ENCODE measurements around the gene ZNHIT1. TPM values are rescaled to one million over a fixed set of nuclear protein-coding genes. Genes with fewer than 3 reads are reported as not detected.
"Not testable (repeated sequence)": the region's sequence is repeated elsewhere in the genome, so short reads cannot be mapped to it uniquely, and the experiment has no call there.

Gene ZNHIT1
- total RNA-seq, 1 donor = 75.6 TPM

DNA sequence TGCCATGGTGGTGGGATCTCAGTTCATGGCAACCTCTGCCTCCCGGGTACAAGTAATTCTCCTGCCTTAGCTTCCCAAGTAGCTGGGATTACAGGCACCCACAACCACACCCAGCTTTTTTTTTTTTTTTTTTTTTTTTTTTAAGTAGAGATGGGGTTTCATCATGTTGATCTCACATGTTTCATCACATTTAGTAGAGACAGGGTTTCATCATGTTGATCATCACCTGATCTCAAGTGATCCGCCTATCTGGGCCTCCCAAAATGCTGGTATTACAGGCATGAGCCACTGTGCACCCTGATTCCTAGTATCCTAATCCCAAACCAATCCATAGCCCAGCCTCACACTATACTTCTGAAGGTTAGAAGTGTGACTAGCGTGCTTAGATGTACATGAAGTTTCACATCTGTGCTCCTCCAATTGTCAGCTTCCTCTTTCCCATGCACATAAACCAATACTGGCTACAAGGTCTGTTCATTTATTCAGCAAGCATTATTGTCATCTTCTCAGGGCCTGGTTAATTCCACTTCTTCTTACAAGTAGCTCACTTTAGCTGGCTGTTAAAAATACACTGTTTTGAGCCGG lies 31.0 kb upstream of the ZNHIT1 start:
- DNase-seq (ENCODE audit: low read depth) = no peak
- H3K4me3 ChIP-seq (ENCODE audit: low read depth, low read length) = no peak overlapping the region
- TF ChIP-seq, protein P1, sequence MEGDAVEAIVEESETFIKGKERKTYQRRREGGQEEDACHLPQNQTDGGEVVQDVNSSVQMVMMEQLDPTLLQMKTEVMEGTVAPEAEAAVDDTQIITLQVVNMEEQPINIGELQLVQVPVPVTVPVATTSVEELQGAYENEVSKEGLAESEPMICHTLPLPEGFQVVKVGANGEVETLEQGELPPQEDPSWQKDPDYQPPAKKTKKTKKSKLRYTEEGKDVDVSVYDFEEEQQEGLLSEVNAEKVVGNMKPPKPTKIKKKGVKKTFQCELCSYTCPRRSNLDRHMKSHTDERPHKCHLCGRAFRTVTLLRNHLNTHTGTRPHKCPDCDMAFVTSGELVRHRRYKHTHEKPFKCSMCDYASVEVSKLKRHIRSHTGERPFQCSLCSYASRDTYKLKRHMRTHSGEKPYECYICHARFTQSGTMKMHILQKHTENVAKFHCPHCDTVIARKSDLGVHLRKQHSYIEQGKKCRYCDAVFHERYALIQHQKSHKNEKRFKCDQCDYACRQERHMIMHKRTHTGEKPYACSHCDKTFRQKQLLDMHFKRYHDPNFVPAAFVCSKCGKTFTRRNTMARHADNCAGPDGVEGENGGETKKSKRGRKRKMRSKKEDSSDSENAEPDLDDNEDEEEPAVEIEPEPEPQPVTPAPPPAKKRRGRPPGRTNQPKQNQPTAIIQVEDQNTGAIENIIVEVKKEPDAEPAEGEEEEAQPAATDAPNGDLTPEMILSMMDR (IDR thresholded peaks at IDR 0.05; ENCODE audit: insufficient read depth, low read depth, low read length) = no peak

DNA sequence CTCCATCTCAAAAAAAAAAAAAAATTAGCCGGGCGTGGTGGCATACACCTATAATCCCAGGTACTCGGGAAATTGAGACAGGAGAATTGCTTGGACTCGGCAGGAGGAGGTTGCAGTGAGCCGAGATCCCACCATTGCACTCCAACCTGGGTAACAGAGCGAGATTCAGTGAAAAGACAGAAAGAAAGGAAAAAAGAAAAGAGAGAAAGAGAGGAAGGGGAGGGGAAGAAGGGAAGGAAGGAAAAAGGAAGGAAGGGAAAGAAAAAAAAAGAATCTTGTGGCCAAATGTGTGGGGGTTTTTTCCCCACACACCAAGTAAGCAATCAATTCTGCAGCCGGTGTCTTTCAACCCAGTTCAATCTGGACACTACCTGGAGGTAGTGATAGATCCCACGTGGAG lies 28.9 kb upstream of the ZNHIT1 start:
- no peak for DNase-seq (ENCODE audit: low read depth)
- TF ChIP-seq, protein P1 (IDR thresholded peaks at IDR 0.05; ENCODE audit: insufficient read depth, low read depth, low read length) = no peak
- no peak overlapping the region for H3K4me3 ChIP-seq (ENCODE audit: low read depth, low read length)

GRCh38 chr7:101195884-101196283 lies 22.1 kb upstream of the ZNHIT1 start:
- no peak for DNase-seq (ENCODE audit: low read depth)
- TF ChIP-seq, protein P1 (IDR thresholded peaks at IDR 0.05; ENCODE audit: insufficient read depth, low read depth, low read length) = no peak
- no peak overlapping the region for H3K4me3 ChIP-seq (ENCODE audit: low read depth, low read length)

GRCh38 chr7:101197991-101198390 lies 20.0 kb upstream of the ZNHIT1 start:
- DNase-seq (ENCODE audit: low read depth) = no peak
- H3K4me3 ChIP-seq (ENCODE audit: low read depth, low read length) = no peak overlapping the region
- TF ChIP-seq, protein P1 (IDR thresholded peaks at IDR 0.05; ENCODE audit: insufficient read depth, low read depth, low read length) = no peak

DNA sequence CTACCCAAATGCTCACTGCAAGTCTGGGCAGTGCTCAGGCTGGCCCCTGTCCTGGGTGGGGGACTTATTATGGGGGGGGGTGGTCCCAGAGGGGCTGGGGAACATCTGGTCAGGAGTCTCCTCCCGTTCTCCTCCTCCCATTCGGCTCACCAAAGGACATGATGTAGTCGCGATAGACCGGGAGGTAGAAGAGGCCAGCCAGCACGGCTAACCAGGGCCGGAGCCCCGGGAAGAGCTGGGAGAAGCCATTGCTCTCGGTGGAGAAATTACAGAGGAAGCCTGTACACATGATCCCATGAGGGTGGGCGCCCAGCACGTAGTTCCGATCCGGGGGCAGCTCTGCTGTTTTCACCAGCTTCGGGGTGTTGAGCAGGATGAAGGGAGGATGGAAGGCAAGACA lies 19.5 kb upstream of the ZNHIT1 start:
- TF ChIP-seq, protein P1 (IDR thresholded peaks at IDR 0.05; ENCODE audit: insufficient read depth, low read depth, low read length) = no peak
- DNase-seq (ENCODE audit: low read depth) = no peak
- H3K4me3 ChIP-seq (ENCODE audit: low read depth, low read length) = no peak overlapping the region

GRCh38 chr7:101199522-101199921 lies 18.4 kb upstream of the ZNHIT1 start:
- DNase-seq (ENCODE audit: low read depth); H3K4me3 ChIP-seq (ENCODE audit: low read depth, low read length): not testable (repeated sequence)

- DNase-seq (ENCODE audit: low read depth) = no peak
- TF ChIP-seq, protein P1 (IDR thresholded peaks at IDR 0.05; ENCODE audit: insufficient read depth, low read depth, low read length) = no peak
Observed at GRCh38 chr7:101200504-101200861, 17.5 kb upstream of the ZNHIT1 start.

More at GRCh38 chr7:101200504-101200861, 17.5 kb upstream of the ZNHIT1 start:
- H3K4me3 ChIP-seq (ENCODE audit: low read depth, low read length) = no peak overlapping the region
